Ovary (tissue), 9 donors: ENCODE data around the gene SERPINB12. TPM values are rescaled to one million over a fixed set of nuclear protein-coding genes. Genes with fewer than 3 reads are reported as not detected.

ENCODE experiments used
- DNase-seq, 5 donors: peaks; one replicate each; pipeline ENCODE4 v3.0.0-alpha.2; 2019 to 2020
- H3K27ac ChIP-seq, 2 donors: fragments of 200-600 bp; one replicate each; pipeline versions ENCODE4 v1.5.1 to v1.8.0; 2019 to 2022
- H3K27me3 ChIP-seq: fragments of 200-600 bp; one replicate; pipeline ENCODE4 v1.8.0; 2022
- H3K36me3 ChIP-seq: fragments of 200-600 bp; sonication (generic); one replicate; pipeline ENCODE4 v1.5.1; 2019
- H3K4me1 ChIP-seq: one replicate; pipeline ENCODE4 v1.8.1; 2013; ENCODE audit warnings: mild to moderate bottlenecking, moderate library complexity; ENCODE audit not compliant: insufficient read depth
- H3K4me3 ChIP-seq: fragments of 200-600 bp; sonication (generic); one replicate; pipeline ENCODE4 v1.5.1; 2017
- H3K9me3 ChIP-seq, 2 donors: fragments of 200-600 bp in 1 of 2; sonication (generic) in 1 of 2; one replicate each; pipeline versions ENCODE4 v1.5.1 to v1.8.1; 2013 to 2019; ENCODE audit warnings: mild to moderate bottlenecking in 1 of 2, moderate library complexity in 1 of 2
- EP300 ChIP-seq: sonication (generic); formaldehyde crosslinking; IDR thresholded peaks from one replicate; pipeline ENCODE4 v1.6.1; 2017; ENCODE audit warnings: antibody characterized with exemption
- POLR2A ChIP-seq: fragments of 450-650 bp; IDR thresholded peaks from one replicate; pipeline ENCODE4 v1.6.1; 2017; ENCODE audit warnings: antibody characterized with exemption, mild to moderate bottlenecking, moderate library complexity
- WGBS, 3 donors: extraction: QIAGEN DNeasy Blood & Tissue Kit in 1 of 3; methylation state at CpG; one replicate each; pipeline versions ENCODE4 v1.1.5 to v1.1.7; 2013 to 2017; 5-methylcytosine and 5-hydroxymethylcytosine counted together
- intact Hi-C, 4 donors: fragments of 100-400 bp; cut with DNase I; formaldehyde crosslinking; loops; one replicate each; pipeline versions ENCODE4 v1.11.0 to v1.15.1; 2022 to 2023
- polyA plus RNA-seq, 2 donors: library from polyadenylated mRNA; stranded (reverse); fragments of 200-250 nt in 1 of 2; fragments of 350-450 nt in 1 of 2; fragmentation: Illumina TruSeq in 1 of 2; extraction: RNeasy Lipid Tissue Mini Kit (QIAGEN cat#74804) in 1 of 2; gene quantifications; one replicate each; pipeline ENCODE4 v1.2.3, GENCODE V29; 2013 to 2014
- total RNA-seq, 7 donors: library from RNA; depleted of rRNA in 2 of 7; stranded (reverse); fragments of >200 nt in 2 of 7; fragmentation: NEBNext Ultra II Directional in 3 of 7; extraction: Animal tissue kit (Norgen Biotek cat#: 25700) in 3 of 7; gene quantifications; one replicate each; pipeline versions ENCODE4 v1.1.0 to v1.2.4, GENCODE V29; 2016 to 2023
- TF ChIP-seq, protein P1 (sequence below), 3 donors: fragments of 450-650 bp in 2 of 3; fragments of 200-600 bp in 1 of 3; IDR thresholded peaks; one replicate each; pipeline versions ENCODE4 v1.5.1 to v1.8.0; 2016 to 2022; ENCODE audit warnings: antibody characterized with exemption in 3 of 3, mild to moderate bottlenecking in 1 of 3
- donor health status: DM: no; HTN: no; CAD: no; lungs with moderate emphysema.
- donor health status: DM: no; HTN: no; CAD: no.
- donor health status: Bipolar disorder and iron deficiency.
- donor health status: DM: yes; HTN: yes; CAD: no.
- donor health status: DM: no; HTN: no; CAD: no.
- donor health status: DM: yes; HTN: yes; CAD: no.

The SERPINB12 gene
- total and polyA plus RNA-seq, 9 donors, result not detected

DNA sequence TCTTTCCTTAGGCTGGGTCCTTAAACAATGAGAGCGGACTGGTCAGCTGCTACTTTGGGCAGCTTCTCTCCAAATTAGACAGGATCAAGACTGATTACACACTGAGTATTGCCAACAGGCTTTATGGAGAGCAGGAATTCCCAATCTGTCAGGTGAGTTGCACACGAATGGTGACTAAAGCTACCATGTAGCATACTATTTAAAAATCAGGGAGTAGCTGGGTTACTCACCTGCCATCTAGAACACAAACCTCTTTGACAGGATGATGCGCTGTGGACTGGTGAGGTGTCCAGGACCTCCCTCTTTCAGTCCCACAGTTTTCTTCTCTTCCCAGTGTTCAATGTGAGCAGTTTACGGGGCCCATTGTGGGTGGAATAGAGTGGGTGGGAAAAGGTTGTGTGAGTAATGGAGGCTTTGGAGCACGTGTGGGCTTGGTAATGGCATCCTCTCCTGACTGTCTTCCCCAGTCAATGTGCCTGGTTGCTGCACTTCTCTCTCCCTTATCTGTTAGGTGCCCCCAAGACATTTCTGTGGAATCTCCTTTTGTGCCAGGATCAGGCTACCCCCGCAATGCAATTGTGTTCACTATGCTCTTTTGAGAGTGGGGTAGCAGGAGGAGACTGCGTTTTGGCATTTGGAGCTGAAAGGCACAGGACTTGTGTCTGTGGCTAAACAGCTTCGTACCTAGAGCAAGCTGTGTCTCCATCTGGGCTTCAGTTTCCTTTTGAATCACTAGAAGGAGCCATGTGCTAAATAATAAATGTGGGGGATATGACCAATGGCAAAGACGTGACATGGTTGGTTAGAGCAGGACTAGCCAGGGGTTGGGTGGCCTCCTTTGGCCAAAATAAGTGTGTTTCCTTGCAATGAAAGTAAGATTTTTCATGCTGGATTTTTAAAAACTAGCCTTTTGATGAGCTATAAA, 17.7 kb downstream of the SERPINB12 start:
- Histone ChIP-seq H3K36me3 (no peaks in the 10 kb centered on the region), H3K4me1 (no peaks in the 10 kb centered on the region), H3K27ac (no peak overlapping the region), H3K9me3 (no peaks in the 10 kb centered on the region), H3K4me3 (no peak overlapping the region), H3K27me3 (no peaks in the 10 kb centered on the region)
- no peak for DNase-seq
- intact Hi-C loops, result no loop called here
- no peak for TF ChIP-seq POLR2A
- no peak for TF ChIP-seq EP300
- TF ChIP-seq, protein P1, sequence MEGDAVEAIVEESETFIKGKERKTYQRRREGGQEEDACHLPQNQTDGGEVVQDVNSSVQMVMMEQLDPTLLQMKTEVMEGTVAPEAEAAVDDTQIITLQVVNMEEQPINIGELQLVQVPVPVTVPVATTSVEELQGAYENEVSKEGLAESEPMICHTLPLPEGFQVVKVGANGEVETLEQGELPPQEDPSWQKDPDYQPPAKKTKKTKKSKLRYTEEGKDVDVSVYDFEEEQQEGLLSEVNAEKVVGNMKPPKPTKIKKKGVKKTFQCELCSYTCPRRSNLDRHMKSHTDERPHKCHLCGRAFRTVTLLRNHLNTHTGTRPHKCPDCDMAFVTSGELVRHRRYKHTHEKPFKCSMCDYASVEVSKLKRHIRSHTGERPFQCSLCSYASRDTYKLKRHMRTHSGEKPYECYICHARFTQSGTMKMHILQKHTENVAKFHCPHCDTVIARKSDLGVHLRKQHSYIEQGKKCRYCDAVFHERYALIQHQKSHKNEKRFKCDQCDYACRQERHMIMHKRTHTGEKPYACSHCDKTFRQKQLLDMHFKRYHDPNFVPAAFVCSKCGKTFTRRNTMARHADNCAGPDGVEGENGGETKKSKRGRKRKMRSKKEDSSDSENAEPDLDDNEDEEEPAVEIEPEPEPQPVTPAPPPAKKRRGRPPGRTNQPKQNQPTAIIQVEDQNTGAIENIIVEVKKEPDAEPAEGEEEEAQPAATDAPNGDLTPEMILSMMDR (IDR thresholded peaks at IDR 0.05), result no peak
- WGBS, 3 donors, result 83 to 87% (median 84%) methylated on average over 9 of the region's 9 CpGs

DNA sequence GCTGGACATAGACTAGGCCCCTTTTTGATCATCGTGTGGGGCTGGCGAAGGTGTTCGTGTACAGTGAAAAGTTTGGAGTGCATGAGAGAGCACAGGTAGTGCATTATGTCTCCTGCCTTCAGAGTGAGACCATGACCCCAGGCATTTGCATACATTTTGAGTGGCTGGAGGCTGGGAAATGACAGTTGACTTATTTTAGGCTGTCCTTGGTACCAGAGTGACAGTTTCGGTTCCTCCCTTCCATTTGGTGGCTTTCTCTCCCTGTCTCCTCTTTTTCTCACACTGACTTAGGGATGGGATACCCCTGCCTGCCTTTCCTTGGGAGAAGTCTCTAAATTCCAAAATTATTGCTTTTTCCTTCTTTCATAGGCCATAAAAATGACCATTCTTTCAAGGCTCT, 20.1 kb downstream of the SERPINB12 start:
- DNase-seq, result no peak
- H3K4me3 ChIP-seq, result no peak overlapping the region
- H3K9me3 ChIP-seq, result no peaks in the 10 kb centered on the region
- H3K4me1 ChIP-seq, result no peaks in the 10 kb centered on the region
- H3K27me3 ChIP-seq, result no peaks in the 10 kb centered on the region
- H3K27ac ChIP-seq, result no peak overlapping the region
- WGBS, 3 donors, result 92% methylated on average over 4 of the region's 4 CpGs
- no peak for TF ChIP-seq POLR2A
- no peak for TF ChIP-seq EP300
- TF ChIP-seq, protein P1 (IDR thresholded peaks at IDR 0.05), result no peak
- H3K36me3 ChIP-seq, result no peaks in the 10 kb centered on the region
- intact Hi-C loops, result no loop called here

DNA sequence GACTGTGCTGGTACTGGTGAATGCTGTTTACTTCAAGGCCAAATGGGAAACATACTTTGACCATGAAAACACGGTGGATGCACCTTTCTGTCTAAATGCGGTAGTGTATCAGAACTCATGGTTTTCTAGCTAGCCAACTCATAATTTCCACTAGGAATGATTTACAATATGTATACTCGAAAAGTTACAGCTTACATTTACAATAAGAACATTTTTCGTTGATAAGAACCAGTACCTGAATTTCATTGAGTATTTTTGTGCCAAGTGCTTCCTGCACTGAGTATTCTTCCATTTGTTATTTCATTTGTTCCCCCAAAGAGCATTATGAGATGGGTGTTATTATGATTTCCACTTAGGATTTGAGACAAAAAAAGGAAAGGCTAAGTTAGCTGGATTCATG, 21.9 kb downstream of the SERPINB12 start:
- no peak for DNase-seq
- Histone ChIP-seq H3K4me1 (no peaks in the 10 kb centered on the region), H3K9me3 (no peaks in the 10 kb centered on the region), H3K27ac (no peak overlapping the region), H3K4me3 (no peak overlapping the region), H3K27me3 (no peaks in the 10 kb centered on the region), H3K36me3 (no peaks in the 10 kb centered on the region)
- WGBS, 3 donors, result 78 to 86% (median 84%) methylated on average over 4 of the region's 4 CpGs
- intact Hi-C loops, result no loop called here
- TF ChIP-seq POLR2A (no peak), EP300 (no peak)
- TF ChIP-seq, protein P1 (IDR thresholded peaks at IDR 0.05), result no peak

DNA sequence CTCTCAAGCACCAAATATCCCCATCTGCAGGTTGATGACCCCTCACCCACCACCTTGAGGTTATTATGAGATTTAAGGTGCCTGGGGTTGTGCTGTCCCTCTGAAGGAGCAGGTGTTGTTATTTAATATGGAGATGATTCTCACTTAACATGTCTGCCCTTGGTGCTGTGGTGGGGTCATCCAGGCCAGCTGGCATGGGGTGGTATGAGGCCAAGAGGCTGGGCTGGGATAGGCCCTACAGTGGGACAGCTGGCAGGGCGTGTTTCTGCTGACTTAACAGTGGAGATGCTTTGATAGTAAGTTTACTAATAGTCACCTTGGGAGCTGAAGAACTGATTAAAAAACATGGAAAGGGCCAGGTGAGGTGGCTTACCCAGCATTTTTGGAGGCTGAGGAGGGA, 22.4 kb downstream of the SERPINB12 start:
- intact Hi-C loops, result no loop called here
- H3K4me3 ChIP-seq, result no peak overlapping the region
- TF ChIP-seq, protein P1 (IDR thresholded peaks at IDR 0.05), result no peak
- H3K27ac ChIP-seq, result no peak overlapping the region
- H3K9me3 ChIP-seq, result no peaks in the 10 kb centered on the region
- no peaks in the 10 kb centered on the region for H3K27me3 ChIP-seq
- DNase-seq, result no peak
- H3K4me1 ChIP-seq, result no peaks in the 10 kb centered on the region
- 83 to 92% (median 85%) methylated on average over 1 of the region's 1 CpG for whole genome bisulfite sequencing, 3 donors
- no peaks in the 10 kb centered on the region for H3K36me3 ChIP-seq
